ENCODE measurements around the gene TM2D3.

TM2D3 gene

DNA sequence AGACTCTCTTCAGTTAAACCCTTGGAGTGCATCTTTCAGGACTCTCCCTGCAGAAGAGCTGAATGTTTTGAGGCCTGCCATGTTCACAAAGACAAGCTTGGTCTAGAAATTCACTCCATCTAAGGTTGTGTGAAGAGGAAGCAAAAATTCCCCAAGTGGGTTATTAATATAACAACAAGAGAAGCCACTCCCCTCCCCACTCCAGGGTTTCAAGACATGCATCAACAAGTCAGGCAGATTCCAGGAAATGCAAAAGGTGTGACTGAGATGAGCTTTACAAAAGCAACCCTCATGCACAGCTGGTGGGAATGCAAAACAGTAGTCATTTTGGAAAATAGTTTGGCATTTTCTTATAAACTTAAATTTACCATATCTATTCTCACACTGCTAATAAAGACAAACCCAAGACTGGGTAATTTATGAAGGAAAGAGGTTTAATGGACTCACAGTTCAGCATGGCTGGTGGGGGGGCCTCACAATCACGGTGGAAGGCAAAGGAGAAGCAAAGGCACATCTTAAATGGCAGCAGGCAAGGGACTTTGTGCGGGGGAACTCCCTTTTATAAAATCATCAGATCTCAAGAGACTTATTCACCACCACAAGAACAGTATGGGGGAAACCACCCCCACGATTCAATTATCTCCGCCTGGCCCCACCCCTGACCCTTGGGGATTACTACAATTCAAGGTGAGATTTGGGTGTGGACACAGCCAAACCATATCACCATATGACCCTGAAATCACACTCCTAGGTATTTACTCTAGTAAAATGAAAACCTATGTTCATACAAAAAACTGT, 40.8 kb upstream of the TM2D3 start:
- Mint-ChIP-seq H3K27ac (no peak overlapping the region), H3K36me3 (ENCODE audit: low read depth) (peaks cover 59% of the 10 kb centered on the region), H3K27me3 (ENCODE audit: low read depth) (no peaks in the 10 kb centered on the region), H3K4me3 (no peak overlapping the region), H3K4me1 (no peaks in the 10 kb centered on the region), H3K9me3 (no peaks in the 10 kb centered on the region)
- TF ChIP-seq, protein P1, sequence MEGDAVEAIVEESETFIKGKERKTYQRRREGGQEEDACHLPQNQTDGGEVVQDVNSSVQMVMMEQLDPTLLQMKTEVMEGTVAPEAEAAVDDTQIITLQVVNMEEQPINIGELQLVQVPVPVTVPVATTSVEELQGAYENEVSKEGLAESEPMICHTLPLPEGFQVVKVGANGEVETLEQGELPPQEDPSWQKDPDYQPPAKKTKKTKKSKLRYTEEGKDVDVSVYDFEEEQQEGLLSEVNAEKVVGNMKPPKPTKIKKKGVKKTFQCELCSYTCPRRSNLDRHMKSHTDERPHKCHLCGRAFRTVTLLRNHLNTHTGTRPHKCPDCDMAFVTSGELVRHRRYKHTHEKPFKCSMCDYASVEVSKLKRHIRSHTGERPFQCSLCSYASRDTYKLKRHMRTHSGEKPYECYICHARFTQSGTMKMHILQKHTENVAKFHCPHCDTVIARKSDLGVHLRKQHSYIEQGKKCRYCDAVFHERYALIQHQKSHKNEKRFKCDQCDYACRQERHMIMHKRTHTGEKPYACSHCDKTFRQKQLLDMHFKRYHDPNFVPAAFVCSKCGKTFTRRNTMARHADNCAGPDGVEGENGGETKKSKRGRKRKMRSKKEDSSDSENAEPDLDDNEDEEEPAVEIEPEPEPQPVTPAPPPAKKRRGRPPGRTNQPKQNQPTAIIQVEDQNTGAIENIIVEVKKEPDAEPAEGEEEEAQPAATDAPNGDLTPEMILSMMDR (IDR thresholded peaks at IDR 0.05; ENCODE audit: unreplicated experiment in 3 of 3): no peak

- peaks cover 48% of the 10 kb centered on the region for H3K36me3 Mint-ChIP-seq (ENCODE audit: low read depth)
- no peaks in the 10 kb centered on the region for H3K4me1 Mint-ChIP-seq
- H3K4me3 Mint-ChIP-seq: no peak overlapping the region
- TF ChIP-seq, protein P1 (IDR thresholded peaks at IDR 0.05; ENCODE audit: unreplicated experiment in 3 of 3): no peak
- H3K9me3 Mint-ChIP-seq: no peaks in the 10 kb centered on the region
- no peaks in the 10 kb centered on the region for H3K27me3 Mint-ChIP-seq (ENCODE audit: low read depth)
- H3K27ac Mint-ChIP-seq: no peak overlapping the region
Measured at GRCh38 chr15:101689901-101690300, 37.7 kb upstream of the TM2D3 start.

- Mint-ChIP-seq H3K27ac (no peak overlapping the region), H3K27me3 (ENCODE audit: low read depth) (no peaks in the 10 kb centered on the region), H3K4me1 (no peaks in the 10 kb centered on the region), H3K9me3 (no peaks in the 10 kb centered on the region), H3K4me3 (no peak overlapping the region), H3K36me3 (ENCODE audit: low read depth) (peaks cover 55% of the 10 kb centered on the region)
- TF ChIP-seq, protein P1 (IDR thresholded peaks at IDR 0.05; ENCODE audit: unreplicated experiment in 3 of 3): no peak
Measured at GRCh38 chr15:101686718-101687117, 34.5 kb upstream of the TM2D3 start.

- H3K4me1 Mint-ChIP-seq: no peaks in the 10 kb centered on the region
- H3K27ac Mint-ChIP-seq: no peak overlapping the region
- peaks cover 61% of the 10 kb centered on the region for H3K36me3 Mint-ChIP-seq (ENCODE audit: low read depth)
- H3K9me3 Mint-ChIP-seq: no peaks in the 10 kb centered on the region
- no peaks in the 10 kb centered on the region for H3K27me3 Mint-ChIP-seq (ENCODE audit: low read depth)
- TF ChIP-seq, protein P1 (IDR thresholded peaks at IDR 0.05; ENCODE audit: unreplicated experiment in 3 of 3): no peak
- H3K4me3 Mint-ChIP-seq: no peak overlapping the region
Measured at GRCh38 chr15:101684877-101685276, 32.7 kb upstream of the TM2D3 start.

GRCh38 chr15:101684384-101684783, 32.2 kb upstream of the TM2D3 start:
- TF ChIP-seq, protein P1 (IDR thresholded peaks at IDR 0.05; ENCODE audit: unreplicated experiment in 3 of 3): no peak
- no peaks in the 10 kb centered on the region for H3K27me3 Mint-ChIP-seq (ENCODE audit: low read depth)
- H3K27ac Mint-ChIP-seq: no peak overlapping the region
- H3K4me1 Mint-ChIP-seq: no peaks in the 10 kb centered on the region
- H3K36me3 Mint-ChIP-seq (ENCODE audit: low read depth): peaks cover 64% of the 10 kb centered on the region
- H3K9me3 Mint-ChIP-seq: no peaks in the 10 kb centered on the region
- H3K4me3 Mint-ChIP-seq: no peak overlapping the region

- TF ChIP-seq, protein P1 (IDR thresholded peaks at IDR 0.05; ENCODE audit: unreplicated experiment in 3 of 3): no peak
- peaks cover 76% of the 10 kb centered on the region for H3K36me3 Mint-ChIP-seq (ENCODE audit: low read depth)
- H3K27me3 Mint-ChIP-seq (ENCODE audit: low read depth): no peaks in the 10 kb centered on the region
- H3K9me3 Mint-ChIP-seq: no peaks in the 10 kb centered on the region
- no peak overlapping the region for H3K4me3 Mint-ChIP-seq
- no peak overlapping the region for H3K27ac Mint-ChIP-seq
- no peaks in the 10 kb centered on the region for H3K4me1 Mint-ChIP-seq
Measured at GRCh38 chr15:101679806-101680205, 27.6 kb upstream of the TM2D3 start.
